ENCODE measurements around the gene UBB.
A peak's percentile ranks its signal among the peaks of the same experiment; 100 is the strongest.

The UBB gene

GRCh38 chr17:16406742-16407674 is 26.1 kb downstream of the UBB start:
- peak overlapping the region; percentile 81; the same call in 1 of the 2 replicates for H3K9ac ChIP-seq (ENCODE audit: low read depth, low read length)
- no peaks in the 10 kb centered on the region for H3K9me3 ChIP-seq (ENCODE audit: insufficient read depth, low read depth, low read length)
- H3K4me3 ChIP-seq (ENCODE audit: low read length), result peak overlapping the region; percentile 84
- H3K27me3 ChIP-seq (ENCODE audit: insufficient read depth, low read length), result no peaks in the 10 kb centered on the region
- H3K4me1 ChIP-seq (ENCODE audit: insufficient read depth, low read length), result peaks cover 7% of the 10 kb centered on the region; the same call in 1 of the 2 replicates
- H3K27ac ChIP-seq (ENCODE audit: low read length), result peak overlapping the region; percentile 54
- H3K36me3 ChIP-seq (ENCODE audit: insufficient read depth, low read depth, low read length), result no peaks in the 10 kb centered on the region

GRCh38 chr17:16407911-16408588 is 27.2 kb downstream of the UBB start:
- peak overlapping the region; percentile 54; the same call in 1 of the 2 replicates for H3K9ac ChIP-seq (ENCODE audit: low read depth, low read length)
- H3K4me3 ChIP-seq (ENCODE audit: low read length), result peak overlapping the region; percentile 54; the same call in 1 of the 2 replicates
- no peaks in the 10 kb centered on the region for H3K36me3 ChIP-seq (ENCODE audit: insufficient read depth, low read depth, low read length)
- H3K27me3 ChIP-seq (ENCODE audit: insufficient read depth, low read length), result no peaks in the 10 kb centered on the region
- peak overlapping the region; percentile 23 for H3K27ac ChIP-seq (ENCODE audit: low read length)
- no peaks in the 10 kb centered on the region for H3K9me3 ChIP-seq (ENCODE audit: insufficient read depth, low read depth, low read length)
- H3K4me1 ChIP-seq (ENCODE audit: insufficient read depth, low read length), result peaks cover 7% of the 10 kb centered on the region; the same call in 1 of the 2 replicates

GRCh38 chr17:16415031-16415924 is 34.4 kb downstream of the UBB start, which contains the start of gene TRPV2:
TSS of gene TRPV2 (plus strand) at chr17:16415571. CDS start at chr17:16417669, 2,098 bp downstream.
- H3K27me3 ChIP-seq (ENCODE audit: insufficient read depth, low read length), result no peaks in the 10 kb centered on the region
- H3K4me3 ChIP-seq (ENCODE audit: low read length), result no peak within 1 kb of the TSS
- H3K9me3 ChIP-seq (ENCODE audit: insufficient read depth, low read depth, low read length), result no peaks in the 10 kb centered on the region
- no peaks in the 10 kb centered on the region for H3K36me3 ChIP-seq (ENCODE audit: insufficient read depth, low read depth, low read length)
- no peak within 1 kb of the TSS for H3K27ac ChIP-seq (ENCODE audit: low read length)
- H3K4me1 ChIP-seq (ENCODE audit: insufficient read depth, low read length), result no peaks in the 10 kb centered on the region; the same call in 1 of the 2 replicates
- no peak within 1 kb of the TSS for H3K9ac ChIP-seq (ENCODE audit: low read depth, low read length)

- Histone ChIP-seq H3K4me3 (ENCODE audit: low read length) (no peak overlapping the region), H3K4me1 (ENCODE audit: insufficient read depth, low read length) (no peaks in the 10 kb centered on the region; the same call in 1 of the 2 replicates), H3K27me3 (ENCODE audit: insufficient read depth, low read length) (no peaks in the 10 kb centered on the region), H3K9me3 (ENCODE audit: insufficient read depth, low read depth, low read length) (no peaks in the 10 kb centered on the region), H3K9ac (ENCODE audit: low read depth, low read length) (no peak overlapping the region), H3K27ac (ENCODE audit: low read length) (no peak overlapping the region), H3K36me3 (ENCODE audit: insufficient read depth, low read depth, low read length) (no peaks in the 10 kb centered on the region)
Observed at GRCh38 chr17:16417399-16417798, 36.5 kb downstream of the UBB start.

GRCh38 chr17:16417896-16418684 is 37.2 kb downstream of the UBB start:
- no peaks in the 10 kb centered on the region for H3K36me3 ChIP-seq (ENCODE audit: insufficient read depth, low read depth, low read length)
- no peak overlapping the region for H3K4me3 ChIP-seq (ENCODE audit: low read length)
- no peak overlapping the region for H3K9ac ChIP-seq (ENCODE audit: low read depth, low read length)
- no peak overlapping the region for H3K27ac ChIP-seq (ENCODE audit: low read length)
- no peaks in the 10 kb centered on the region for H3K9me3 ChIP-seq (ENCODE audit: insufficient read depth, low read depth, low read length)
- H3K4me1 ChIP-seq (ENCODE audit: insufficient read depth, low read length), result no peaks in the 10 kb centered on the region; the same call in 1 of the 2 replicates
- no peaks in the 10 kb centered on the region for H3K27me3 ChIP-seq (ENCODE audit: insufficient read depth, low read length)

- Histone ChIP-seq H3K27ac (ENCODE audit: low read length) (no peak overlapping the region), H3K9me3 (ENCODE audit: insufficient read depth, low read depth, low read length) (no peaks in the 10 kb centered on the region)
Observed at GRCh38 chr17:16418685-16419068, 37.8 kb downstream of the UBB start.

GRCh38 chr17:16419074-16419928 is 38.4 kb downstream of the UBB start:
- no peaks in the 10 kb centered on the region for H3K27me3 ChIP-seq (ENCODE audit: insufficient read depth, low read length)
- H3K4me3 ChIP-seq (ENCODE audit: low read length), result no peak overlapping the region
- no peaks in the 10 kb centered on the region; the same call in 1 of the 2 replicates for H3K4me1 ChIP-seq (ENCODE audit: insufficient read depth, low read length)
- no peak overlapping the region for H3K27ac ChIP-seq (ENCODE audit: low read length)
- no peaks in the 10 kb centered on the region for H3K9me3 ChIP-seq (ENCODE audit: insufficient read depth, low read depth, low read length)
- no peaks in the 10 kb centered on the region for H3K36me3 ChIP-seq (ENCODE audit: insufficient read depth, low read depth, low read length)
- H3K9ac ChIP-seq (ENCODE audit: low read depth, low read length), result no peak overlapping the region

More at GRCh38 chr17:16418685-16419068, 37.8 kb downstream of the UBB start:
- no peaks in the 10 kb centered on the region for H3K36me3 ChIP-seq (ENCODE audit: insufficient read depth, low read depth, low read length)
- no peak overlapping the region for H3K9ac ChIP-seq (ENCODE audit: low read depth, low read length)
- no peaks in the 10 kb centered on the region for H3K27me3 ChIP-seq (ENCODE audit: insufficient read depth, low read length)
- no peak overlapping the region for H3K4me3 ChIP-seq (ENCODE audit: low read length)
- H3K4me1 ChIP-seq (ENCODE audit: insufficient read depth, low read length), result no peaks in the 10 kb centered on the region; the same call in 1 of the 2 replicates

GRCh38 chr17:16419929-16420271 is 39.0 kb downstream of the UBB start:
- no peaks in the 10 kb centered on the region; the same call in 1 of the 2 replicates for H3K4me1 ChIP-seq (ENCODE audit: insufficient read depth, low read length)

GRCh38 chr17:16422416-16422815 is 41.5 kb downstream of the UBB start:
- Histone ChIP-seq H3K4me3 (ENCODE audit: low read length) (no peak overlapping the region), H3K27me3 (ENCODE audit: insufficient read depth, low read length) (no peaks in the 10 kb centered on the region), H3K27ac (ENCODE audit: low read length) (no peak overlapping the region), H3K4me1 (ENCODE audit: insufficient read depth, low read length) (no peaks in the 10 kb centered on the region; the same call in 1 of the 2 replicates), H3K9me3 (ENCODE audit: insufficient read depth, low read depth, low read length) (no peaks in the 10 kb centered on the region), H3K9ac (ENCODE audit: low read depth, low read length) (no peak overlapping the region), H3K36me3 (ENCODE audit: insufficient read depth, low read depth, low read length) (no peaks in the 10 kb centered on the region)

More at GRCh38 chr17:16419929-16420271, 39.0 kb downstream of the UBB start:
- H3K9me3 ChIP-seq (ENCODE audit: insufficient read depth, low read depth, low read length), result no peaks in the 10 kb centered on the region
- H3K27ac ChIP-seq (ENCODE audit: low read length), result no peak overlapping the region
- no peak overlapping the region for H3K9ac ChIP-seq (ENCODE audit: low read depth, low read length)
- H3K27me3 ChIP-seq (ENCODE audit: insufficient read depth, low read length), result no peaks in the 10 kb centered on the region
- no peaks in the 10 kb centered on the region for H3K36me3 ChIP-seq (ENCODE audit: insufficient read depth, low read depth, low read length)
- H3K4me3 ChIP-seq (ENCODE audit: low read length), result no peak overlapping the region

Data from iPS-20b (cell line).